ENCODE results near the gene GRID2.

Gene GRID2

DNA sequence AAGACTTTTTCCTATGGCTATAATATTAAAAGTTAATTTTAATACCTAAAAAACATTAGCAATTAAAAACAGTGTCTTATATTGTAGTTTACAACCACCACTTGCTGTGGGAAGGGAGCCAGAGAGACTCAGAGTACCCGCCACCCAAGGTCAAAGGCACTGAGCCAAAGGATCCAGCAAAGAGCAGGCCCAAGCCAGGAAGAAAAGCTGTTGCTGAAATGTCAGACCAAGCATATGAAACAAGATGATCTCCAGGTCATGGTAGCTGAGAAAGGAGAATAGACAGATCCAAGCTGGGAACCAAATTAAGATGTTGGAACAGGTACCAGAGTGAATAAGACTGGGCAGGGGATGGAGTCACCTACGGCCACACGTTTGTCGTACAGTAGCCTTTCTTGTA is 1506.0 kb downstream of the GRID2 start:
- no peak for DNase-seq (ENCODE audit: extremely low read depth, low read depth)
- TF ChIP-seq, protein P1, sequence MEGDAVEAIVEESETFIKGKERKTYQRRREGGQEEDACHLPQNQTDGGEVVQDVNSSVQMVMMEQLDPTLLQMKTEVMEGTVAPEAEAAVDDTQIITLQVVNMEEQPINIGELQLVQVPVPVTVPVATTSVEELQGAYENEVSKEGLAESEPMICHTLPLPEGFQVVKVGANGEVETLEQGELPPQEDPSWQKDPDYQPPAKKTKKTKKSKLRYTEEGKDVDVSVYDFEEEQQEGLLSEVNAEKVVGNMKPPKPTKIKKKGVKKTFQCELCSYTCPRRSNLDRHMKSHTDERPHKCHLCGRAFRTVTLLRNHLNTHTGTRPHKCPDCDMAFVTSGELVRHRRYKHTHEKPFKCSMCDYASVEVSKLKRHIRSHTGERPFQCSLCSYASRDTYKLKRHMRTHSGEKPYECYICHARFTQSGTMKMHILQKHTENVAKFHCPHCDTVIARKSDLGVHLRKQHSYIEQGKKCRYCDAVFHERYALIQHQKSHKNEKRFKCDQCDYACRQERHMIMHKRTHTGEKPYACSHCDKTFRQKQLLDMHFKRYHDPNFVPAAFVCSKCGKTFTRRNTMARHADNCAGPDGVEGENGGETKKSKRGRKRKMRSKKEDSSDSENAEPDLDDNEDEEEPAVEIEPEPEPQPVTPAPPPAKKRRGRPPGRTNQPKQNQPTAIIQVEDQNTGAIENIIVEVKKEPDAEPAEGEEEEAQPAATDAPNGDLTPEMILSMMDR (IDR thresholded peaks at IDR 0.05; ENCODE audit: low read depth, low read length), result no peak

DNA sequence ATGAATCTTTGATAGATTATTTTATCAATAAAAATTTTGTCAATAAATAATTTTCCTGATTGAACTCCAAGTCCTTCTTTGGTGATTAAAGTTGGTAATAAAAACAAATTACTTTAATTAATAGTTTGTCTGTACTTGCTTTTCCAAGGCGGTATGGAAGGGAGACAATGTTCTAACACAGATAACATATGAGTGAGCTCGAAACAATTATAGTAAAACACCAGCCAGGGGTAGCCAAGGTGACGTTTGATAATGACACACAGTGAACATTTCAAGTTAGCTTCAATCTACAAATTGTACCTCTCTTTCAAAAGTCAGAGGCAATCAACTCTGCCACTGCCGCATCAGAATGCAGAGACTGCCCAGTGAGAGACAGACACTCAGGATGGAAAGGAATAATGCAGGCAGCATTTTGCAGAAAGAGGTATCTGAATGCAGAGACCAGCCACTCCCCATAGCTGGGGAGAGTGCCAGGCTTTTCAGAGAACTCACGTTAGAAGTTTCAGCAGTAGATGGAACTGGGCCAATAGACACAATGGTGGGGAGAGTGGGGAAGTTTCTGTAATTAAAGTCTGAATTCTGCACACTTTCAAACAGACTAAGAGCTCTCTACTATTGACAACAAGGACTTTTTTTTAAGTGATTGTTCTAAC is 1506.7 kb downstream of the GRID2 start:
- no peak for DNase-seq (ENCODE audit: extremely low read depth, low read depth)
- TF ChIP-seq, protein P1 (IDR thresholded peaks at IDR 0.05; ENCODE audit: low read depth, low read length), result no peak

GRCh38 chr4:93813092-93813491 is 1509.3 kb downstream of the GRID2 start:
- no peak for DNase-seq (ENCODE audit: extremely low read depth, low read depth)
- TF ChIP-seq, protein P1 (IDR thresholded peaks at IDR 0.05; ENCODE audit: low read depth, low read length), result no peak

DNA sequence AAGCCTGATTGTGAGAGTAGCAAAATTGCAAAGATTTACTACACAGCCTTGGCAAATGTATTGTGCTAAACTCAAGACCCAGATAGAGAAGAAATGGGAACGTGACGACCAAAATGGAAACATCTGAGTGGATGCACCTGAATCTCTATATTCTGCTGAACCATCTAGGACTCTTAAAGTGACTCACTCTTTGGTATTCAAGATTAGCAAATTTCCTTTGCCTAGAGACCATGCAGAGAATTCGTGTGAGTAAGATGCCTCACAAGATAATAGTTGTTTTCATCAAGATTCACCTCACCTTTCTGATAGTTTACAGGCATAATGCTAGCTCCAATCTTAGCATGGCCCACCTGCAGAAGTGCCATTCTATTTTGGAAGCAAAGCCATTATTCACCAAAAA is 1510.4 kb downstream of the GRID2 start:
- TF ChIP-seq, protein P1 (IDR thresholded peaks at IDR 0.05; ENCODE audit: low read depth, low read length), result no peak
- DNase-seq (ENCODE audit: extremely low read depth, low read depth), result no peak

DNA sequence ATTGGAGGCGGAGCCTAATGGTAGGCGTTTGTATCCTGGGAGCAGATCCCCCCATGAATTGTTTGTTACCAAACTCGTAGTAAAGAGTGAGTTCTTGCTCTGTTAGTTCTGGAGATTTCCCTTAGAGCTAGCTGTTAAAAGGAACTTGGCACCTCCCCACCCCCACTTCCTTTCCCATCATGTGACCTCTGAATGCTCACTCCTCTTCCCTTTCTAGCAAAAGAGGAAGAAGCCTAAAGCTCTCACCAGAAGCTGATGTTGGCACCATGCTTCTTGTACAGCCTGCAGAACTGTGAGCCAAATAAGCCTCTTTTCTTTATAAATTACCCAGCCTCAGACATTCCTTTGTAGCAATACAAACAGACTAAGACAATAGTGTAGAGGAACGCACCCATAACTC is 1511.0 kb downstream of the GRID2 start:
- TF ChIP-seq, protein P1 (IDR thresholded peaks at IDR 0.05; ENCODE audit: low read depth, low read length), result no peak
- no peak for DNase-seq (ENCODE audit: extremely low read depth, low read depth)

Measured in AG09319 (cell line).